ENCODE measurements around the gene NAGLU.

GRCh38 chr17:42577532-42578281 lies 41.7 kb downstream of the NAGLU start, which contains the start of gene PSMC3IP:
- TF ChIP-seq CTCF (IDR thresholded peaks at IDR 0.05) (peak; percentile 43; the same call in 1 of the 2 replicates), ZFX (IDR thresholded peaks at IDR 0.05; ENCODE audit: borderline replicate concordance) (no peak)
